ENCODE data around the gene MSGN1. TPM values are rescaled to one million over a fixed set of nuclear protein-coding genes. Genes with fewer than 3 reads are reported as not detected.

MSGN1 gene
- total and polyA plus RNA-seq, 2 of the 4 experiments (the other 2 are of a cell fraction): not detected

GRCh38 chr2:17827785-17828184, 11.5 kb downstream of the MSGN1 start:
- no peaks in the 10 kb centered on the region for H3K36me3 ChIP-seq (ENCODE audit: control insufficient read depth, insufficient read depth, low read length)
- intact Hi-C loops (cut with micrococcal nuclease) (no loop called here), in situ Hi-C loops (cut with MboI; ENCODE audit: low sequenced_read_pairs) (no loop called here), dilution Hi-C loops (cut with HindIII; ENCODE audit: low sequenced_read_pairs, unreplicated experiment) (no loop called here)
- H2BK15ac ChIP-seq (ENCODE audit: low read depth, low read length): no peak overlapping the region
- H3K4me3 ChIP-seq (ENCODE audit: insufficient read depth, low read depth, low read length): no peak overlapping the region
- H2BK5ac ChIP-seq (ENCODE audit: low read depth, low read length, poor library complexity, severe bottlenecking): no peak overlapping the region
- no peak overlapping the region for H2AK9ac ChIP-seq (replicated peaks; ENCODE audit: low read depth, low read length, poor library complexity)
- H4K20me1 ChIP-seq (ENCODE audit: insufficient read depth, low read length): no peaks in the 10 kb centered on the region
- no peak overlapping the region for H3K56ac ChIP-seq (ENCODE audit: extremely low read depth, insufficient read depth, low read length)
- no peak overlapping the region for H4K5ac ChIP-seq (ENCODE audit: low read depth, low read length)
- no peak overlapping the region for H2BK20ac ChIP-seq (ENCODE audit: low read depth, low read length)
- ChIA-PET CTCF (no interaction called here), POLR2A (ENCODE audit: unreplicated experiment) (no interaction called here)
- no peak overlapping the region for H3K23ac ChIP-seq (ENCODE audit: low read depth, low read length)
- TF ChIP-seq CEBPB (IDR thresholded peaks at IDR 0.05; ENCODE audit: low read depth, low read length) (no peak), CTCF (conservative IDR thresholded peaks at IDR 0.05; ENCODE audit: low read depth, low read length) (no peak), SMC3 (IDR thresholded peaks at IDR 0.05; ENCODE audit: low read depth, low read length) (no peak)
- H3K79me1 ChIP-seq (ENCODE audit: low read depth in 1 of 2, low read length in 2 of 2): no peaks in the 10 kb centered on the region
- H3K14ac ChIP-seq (replicated peaks; ENCODE audit: low read depth, low read length): no peak overlapping the region
- ATAC-seq (ENCODE audit: low read depth): no peak
- BruUV-seq (replicated peaks): no TSS peak
- H4K91ac ChIP-seq (ENCODE audit: insufficient read depth, low read depth, low read length): no peak overlapping the region
- no peak overlapping the region for H4K8ac ChIP-seq (ENCODE audit: low read depth in 2 of 2, low read length in 2 of 2)
- H3K9me1 ChIP-seq (ENCODE audit: insufficient read depth, low read length): no peaks in the 10 kb centered on the region
- DNase-seq: no peak
- H3K4me1 ChIP-seq (ENCODE audit: control insufficient read depth, insufficient read depth, low read length): no peaks in the 10 kb centered on the region
- no peak overlapping the region for H3K18ac ChIP-seq (ENCODE audit: low read depth, low read length)
- no peak overlapping the region for H2AFZ ChIP-seq (replicated peaks; ENCODE audit: low read length, poor library complexity)
- H3K9ac ChIP-seq (ENCODE audit: low read depth, low read length): no peak overlapping the region
- peaks cover 29% of the 10 kb centered on the region for H3K27me3 ChIP-seq (ENCODE audit: control insufficient read depth, insufficient read depth, low read length)
- no peak overlapping the region for H3K27ac ChIP-seq (ENCODE audit: insufficient read depth, low read length)
- no peaks in the 10 kb centered on the region for H3K9me3 ChIP-seq (ENCODE audit: control insufficient read depth, insufficient read depth, low read length)
- WGBS, 2 experiments (ENCODE audit: extremely low coverage in 2 of 2, insufficient read length in 1 of 2): no CpG with 5 or more reads among the region's 2 CpGs
- H2BK120ac ChIP-seq (ENCODE audit: low read depth, low read length): no peak overlapping the region
- H3K4me2 ChIP-seq (ENCODE audit: low read depth, low read length): no peak overlapping the region
- no peak overlapping the region for H3K4ac ChIP-seq (ENCODE audit: low read depth, low read length)
- H2AK5ac ChIP-seq (ENCODE audit: low read depth, low read length): no peak overlapping the region
